Calu3 (cell line): ENCODE measurements around the gene MRPS21. TPM values are rescaled to one million over a fixed set of nuclear protein-coding genes. Genes with fewer than 3 reads are reported as not detected.
A peak's percentile ranks its signal among the peaks of the same experiment; 100 is the strongest.

ENCODE experiments used
- BruUV-seq: library from RNA; stranded (reverse); fragments of 400-500 nt; replicated peaks from 2 replicates; lab custom pipeline; 2021; lab: Mats Ljungman, UMichigan
- CTCF ChIA-PET: fragments of 300-600 bp; sonication (Branson Sonifier 250); formaldehyde crosslinking; loops from one replicate; lab custom pipeline; 2022; ENCODE audit warnings: antibody characterized with exemption; lab: Charles Lee
- DNase-seq: peaks from one replicate; pipeline ENCODE4 v3.0.0; 2022
- H3K27ac Mint-ChIP-seq: one replicate; pipeline ENCODE4 v1.8.0; 2022; ENCODE audit warnings: mixed read lengths; ENCODE audit not compliant: unreplicated experiment
- H3K27me3 Mint-ChIP-seq: one replicate; pipeline ENCODE4 v1.8.0; 2022; ENCODE audit warnings: mixed read lengths; ENCODE audit not compliant: unreplicated experiment
- H3K36me3 Mint-ChIP-seq: one replicate; pipeline ENCODE4 v1.8.0; 2022; ENCODE audit warnings: mild to moderate bottlenecking, moderate library complexity, mixed read lengths; ENCODE audit not compliant: insufficient read depth, unreplicated experiment
- H3K4me1 Mint-ChIP-seq: one replicate; pipeline ENCODE4 v1.8.0; 2022; ENCODE audit warnings: mild to moderate bottlenecking, low read depth, mixed read lengths; ENCODE audit not compliant: unreplicated experiment
- H3K4me3 Mint-ChIP-seq: one replicate; pipeline ENCODE4 v1.8.0; 2022; ENCODE audit warnings: mild to moderate bottlenecking, low read depth, moderate library complexity, mixed read lengths; ENCODE audit not compliant: unreplicated experiment
- H3K9me3 Mint-ChIP-seq: one replicate; pipeline ENCODE4 v1.8.0; 2022; ENCODE audit warnings: low read depth, mixed read lengths; ENCODE audit not compliant: unreplicated experiment
- intact Hi-C: fragments of 100-400 bp; cut with micrococcal nuclease; formaldehyde crosslinking; loops from one replicate; pipeline ENCODE4 v1.10.0; 2022; ENCODE audit not compliant: unreplicated experiment
- total RNA-seq: library from RNA; stranded (reverse); gene quantifications from 2 replicates; pipeline ENCODE4 v1.2.3, GENCODE V29; 2022
- TF ChIP-seq, protein P1 (sequence below): fragments of 200-600 bp; IDR thresholded peaks from one replicate; pipeline ENCODE4 v1.8.0; 2022; ENCODE audit warnings: antibody characterized with exemption; ENCODE audit not compliant: unreplicated experiment

MRPS21 gene
- total RNA-seq, 1 experiment from 2014 or later, result 66.9 TPM

DNA sequence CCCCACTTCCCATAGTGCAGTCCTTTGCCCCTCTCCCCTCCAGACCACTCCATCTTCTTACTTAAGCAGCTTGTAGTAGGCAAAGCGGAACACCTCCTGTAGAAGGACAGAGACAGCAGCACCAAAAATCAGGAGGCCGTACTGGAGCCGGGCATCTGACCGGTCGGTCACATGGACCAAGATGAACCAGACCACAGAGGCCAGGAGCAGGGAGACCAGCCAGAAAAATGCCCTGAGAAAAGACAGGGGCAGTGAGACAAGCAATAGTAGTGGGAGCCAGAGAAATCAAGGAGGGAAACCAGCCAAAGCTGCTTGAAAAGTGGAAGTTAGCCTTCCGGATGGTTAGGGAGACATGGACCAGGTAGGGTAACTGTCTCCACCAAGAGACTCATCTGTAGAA lies 25.8 kb upstream of the MRPS21 start:
- BruUV-seq, result no TSS peak

GRCh38 chr1:150268340-150268704 lies 25.3 kb upstream of the MRPS21 start:
- Mint-ChIP-seq H3K36me3 (peaks cover 27% of the 10 kb centered on the region), H3K4me1 (peaks cover 30% of the 10 kb centered on the region), H3K27ac (peak overlapping the region; percentile 65), H3K9me3 (no peaks in the 10 kb centered on the region), H3K4me3 (peak overlapping the region; percentile 76), H3K27me3 (no peaks in the 10 kb centered on the region)
- intact Hi-C loops, result no loop called here
- BruUV-seq, result no TSS peak
- TF ChIP-seq, protein P1, sequence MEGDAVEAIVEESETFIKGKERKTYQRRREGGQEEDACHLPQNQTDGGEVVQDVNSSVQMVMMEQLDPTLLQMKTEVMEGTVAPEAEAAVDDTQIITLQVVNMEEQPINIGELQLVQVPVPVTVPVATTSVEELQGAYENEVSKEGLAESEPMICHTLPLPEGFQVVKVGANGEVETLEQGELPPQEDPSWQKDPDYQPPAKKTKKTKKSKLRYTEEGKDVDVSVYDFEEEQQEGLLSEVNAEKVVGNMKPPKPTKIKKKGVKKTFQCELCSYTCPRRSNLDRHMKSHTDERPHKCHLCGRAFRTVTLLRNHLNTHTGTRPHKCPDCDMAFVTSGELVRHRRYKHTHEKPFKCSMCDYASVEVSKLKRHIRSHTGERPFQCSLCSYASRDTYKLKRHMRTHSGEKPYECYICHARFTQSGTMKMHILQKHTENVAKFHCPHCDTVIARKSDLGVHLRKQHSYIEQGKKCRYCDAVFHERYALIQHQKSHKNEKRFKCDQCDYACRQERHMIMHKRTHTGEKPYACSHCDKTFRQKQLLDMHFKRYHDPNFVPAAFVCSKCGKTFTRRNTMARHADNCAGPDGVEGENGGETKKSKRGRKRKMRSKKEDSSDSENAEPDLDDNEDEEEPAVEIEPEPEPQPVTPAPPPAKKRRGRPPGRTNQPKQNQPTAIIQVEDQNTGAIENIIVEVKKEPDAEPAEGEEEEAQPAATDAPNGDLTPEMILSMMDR, result no peak
- CTCF ChIA-PET, result interaction anchor here (0.8 to 1.0 kb wide), 2 partner anchors 8 to 12 kb away, joined by 3 to 6 read pairs; no protein-coding TSS in a partner anchor
- DNase-seq, result peak; percentile 24

More for the DNA sequence above, 25.8 kb upstream of the MRPS21 start:
- TF ChIP-seq, protein P1, result no peak
- CTCF ChIA-PET, result no interaction called here
- peaks cover 34% of the 10 kb centered on the region for H3K4me1 Mint-ChIP-seq
- no peaks in the 10 kb centered on the region for H3K27me3 Mint-ChIP-seq
- peak overlapping the region; percentile 65 for H3K27ac Mint-ChIP-seq
- peaks cover 31% of the 10 kb centered on the region for H3K36me3 Mint-ChIP-seq
- DNase-seq, result no peak
- intact Hi-C loops, result no loop called here
- no peaks in the 10 kb centered on the region for H3K9me3 Mint-ChIP-seq
- peak overlapping the region; percentile 76 for H3K4me3 Mint-ChIP-seq

DNA sequence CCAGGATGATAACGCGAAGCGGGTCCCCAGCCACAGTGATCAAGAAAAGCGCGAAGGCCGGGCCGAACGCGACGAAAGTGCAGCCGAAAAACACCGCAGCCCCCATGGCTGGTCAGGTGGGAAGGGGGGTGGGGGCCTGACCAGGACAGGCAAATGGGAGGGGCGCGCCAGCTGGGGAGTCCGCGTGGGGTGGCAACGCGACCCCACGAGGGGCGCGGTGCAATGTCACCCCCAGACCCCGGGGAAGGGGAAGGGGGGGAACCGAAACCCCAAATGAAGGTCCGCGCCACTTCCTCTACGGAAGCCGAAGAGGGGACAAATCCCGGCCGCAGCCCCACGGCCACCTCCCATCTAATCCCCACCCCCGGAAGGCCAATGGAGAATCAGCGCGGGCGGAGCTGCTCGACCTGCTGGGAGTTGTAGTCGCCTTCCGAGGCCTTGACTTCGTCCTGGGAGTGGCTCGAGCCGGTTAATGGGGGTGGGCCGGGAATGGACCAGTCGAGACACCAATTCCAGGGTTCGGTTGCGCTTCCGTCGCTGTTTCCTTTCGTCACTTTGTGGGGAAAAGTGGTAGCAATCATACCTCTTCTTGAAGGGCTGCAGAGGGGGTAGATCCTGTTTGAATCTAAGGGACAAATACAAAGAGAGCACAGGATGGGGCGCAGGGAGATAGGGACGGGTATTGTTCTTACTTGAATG lies 24.8 kb upstream of the MRPS21 start, which contains the start of gene APH1A:
APH1A (minus strand) TSS at position 312 of the 699 bp plus-strand sequence; CDS start at position 106, 206 bp downstream.
- H3K9me3 Mint-ChIP-seq, result no peaks in the 10 kb centered on the region
- CTCF ChIA-PET, result interaction anchor here (0.6 to 1.2 kb wide), 5 partner anchors 8 to 18 kb away, joined by 3 to 6 read pairs (median 3); no protein-coding TSS in a partner anchor
- BruUV-seq, result no TSS peak
- peaks cover 27% of the 10 kb centered on the region for H3K4me1 Mint-ChIP-seq
- peak; percentile 97 for DNase-seq
- no peaks in the 10 kb centered on the region for H3K27me3 Mint-ChIP-seq
- TF ChIP-seq, protein P1, result no peak
- intact Hi-C loops, result no loop called here
- H3K4me3 Mint-ChIP-seq, result peak within 1 kb of the TSS; percentile 76
- H3K27ac Mint-ChIP-seq, result peak within 1 kb of the TSS; percentile 65
- H3K36me3 Mint-ChIP-seq, result peaks cover 27% of the 10 kb centered on the region

DNA sequence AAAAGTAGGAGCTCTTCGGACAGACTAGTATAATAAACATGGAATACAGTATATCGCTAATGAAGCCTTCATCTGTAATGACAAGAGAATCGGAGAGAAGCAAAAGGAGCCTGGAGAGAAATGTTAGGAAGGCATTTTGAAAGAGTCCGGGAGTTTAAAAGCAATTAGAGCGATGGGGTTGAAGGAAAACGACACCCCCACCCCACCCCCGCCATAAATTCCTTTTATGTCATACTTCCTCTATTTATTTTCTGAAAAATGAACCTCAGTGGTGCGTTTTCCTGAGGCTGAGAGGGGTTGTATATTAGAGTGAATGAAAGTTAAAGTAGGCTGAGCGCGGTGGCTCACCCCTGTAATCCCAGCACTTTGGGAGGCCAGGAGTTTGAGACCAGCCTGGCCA lies 24.2 kb upstream of the MRPS21 start:
- DNase-seq, result no peak
- peaks cover 27% of the 10 kb centered on the region for H3K4me1 Mint-ChIP-seq
- CTCF ChIA-PET, result interaction anchor here (0.6 to 2.3 kb wide), 7 partner anchors 9 to 18 kb away, joined by 3 to 8 read pairs (median 3); no protein-coding TSS in a partner anchor
- H3K9me3 Mint-ChIP-seq, result no peaks in the 10 kb centered on the region
- H3K4me3 Mint-ChIP-seq, result peak overlapping the region; percentile 76
- BruUV-seq, result TSS peak; percentile 83
- intact Hi-C loops, result no loop called here
- H3K36me3 Mint-ChIP-seq, result peaks cover 27% of the 10 kb centered on the region
- TF ChIP-seq, protein P1, result no peak
- peak overlapping the region; percentile 65 for H3K27ac Mint-ChIP-seq
- H3K27me3 Mint-ChIP-seq, result no peaks in the 10 kb centered on the region
